CD14-positive monocyte (primary cell): ENCODE data around the gene UBXN11. TPM values are rescaled to one million over a fixed set of nuclear protein-coding genes. Genes with fewer than 3 reads are reported as not detected.
A peak's percentile ranks its signal among the peaks of the same experiment; 100 is the strongest.

Experiments used
- DNase-seq, 3 donors: peaks; one replicate each; pipeline ENCODE4 v3.0.0-alpha.2; 2011 to 2022
- H2AFZ ChIP-seq: 2 replicates; pipeline ENCODE4 v1.6.0; 2012; ENCODE audit warnings: mild to moderate bottlenecking, low read depth, low read length, inconsistent platforms; ENCODE audit not compliant: insufficient read depth, poor library complexity, severe bottlenecking
- H3K27ac ChIP-seq, 2 donors: 1 replicate in 1 of 2; 2 replicates in 1 of 2; pipeline ENCODE4 v1.5.1; 2012 to 2013; ENCODE audit warnings: low read length in 2 of 2, control low read depth in 1 of 2, inconsistent platforms in 1 of 2, low read depth in 1 of 2, mild to moderate bottlenecking in 1 of 2
- H3K27me3 ChIP-seq, 2 donors: one replicate each; pipeline versions ENCODE4 v1.6.0 to v1.6.1; 2011 to 2013; ENCODE audit warnings: low read length in 2 of 2; ENCODE audit not compliant: control insufficient read depth in 2 of 2, insufficient read depth in 2 of 2
- H3K36me3 ChIP-seq, 2 donors: replicated peaks in 1 of 2; 1 replicate in 1 of 2; 2 replicates in 1 of 2; pipeline versions ENCODE4 v1.5.1 to v1.6.1; 2012 to 2013; ENCODE audit warnings: low read length in 2 of 2, control low read depth in 1 of 2, inconsistent platforms in 1 of 2, mild to moderate bottlenecking in 1 of 2; ENCODE audit not compliant: insufficient read depth in 2 of 2, control insufficient read depth in 1 of 2
- H3K4me1 ChIP-seq, 2 donors: 1 replicate in 1 of 2; 2 replicates in 1 of 2; pipeline versions ENCODE4 v1.5.1 to v1.6.1; 2012 to 2013; ENCODE audit warnings: low read length in 2 of 2, control low read depth in 1 of 2, inconsistent platforms in 1 of 2, mild to moderate bottlenecking in 1 of 2, moderate library complexity in 1 of 2; ENCODE audit not compliant: insufficient read depth in 2 of 2, control insufficient read depth in 1 of 2
- H3K4me2 ChIP-seq: replicated peaks from 2 replicates; pipeline ENCODE3; 2012; ENCODE audit warnings: low read length, moderate library complexity, mild to moderate bottlenecking; ENCODE audit not compliant: poor library complexity, severe bottlenecking; ENCODE audit errors: extremely low read depth
- H3K4me3 ChIP-seq, 3 experiments: fragments of 200-600 bp in 1 of 3; sonication (generic) in 1 of 3; replicated peaks in 1 of 3; 1 replicate in 2 of 3; 2 replicates in 1 of 3; pipeline ENCODE4 v1.5.1; 2011 to 2013; ENCODE audit warnings: low read length in 3 of 3, mild to moderate bottlenecking in 3 of 3, control low read depth in 2 of 3, low read depth in 2 of 3, inconsistent platforms in 1 of 3, moderate library complexity in 1 of 3
- H3K79me2 ChIP-seq: 2 replicates; pipeline ENCODE4 v1.6.0; 2012; ENCODE audit warnings: mild to moderate bottlenecking, control low read depth, inconsistent platforms, low read length, moderate library complexity; ENCODE audit not compliant: insufficient read depth
- H3K9ac ChIP-seq: 2 replicates; pipeline ENCODE4 v1.6.0; 2017; ENCODE audit warnings: low read length, mild to moderate bottlenecking; ENCODE audit not compliant: insufficient read depth, poor library complexity, severe bottlenecking
- H3K9me3 ChIP-seq, 2 donors: replicated peaks in 1 of 2; 1 replicate in 1 of 2; 2 replicates in 1 of 2; pipeline versions ENCODE4 v1.5.1 to v1.6.1; 2012 to 2013; ENCODE audit warnings: low read length in 2 of 2, control low read depth in 1 of 2; ENCODE audit not compliant: control insufficient read depth in 1 of 2, insufficient read depth in 1 of 2
- H4K20me1 ChIP-seq: 2 replicates; pipeline ENCODE4 v1.6.0; 2012; ENCODE audit warnings: mild to moderate bottlenecking, low read length, control low read depth, moderate library complexity; ENCODE audit not compliant: insufficient read depth
- H3K27ac Mint-ChIP-seq, 7 donors: one replicate each; pipeline ENCODE4 v1.8.0; 2020; ENCODE audit warnings: mild to moderate bottlenecking in 7 of 7, mixed read lengths in 7 of 7, moderate library complexity in 6 of 7, inconsistent platforms in 2 of 7
- H3K27me3 Mint-ChIP-seq, 3 donors: one replicate each; pipeline ENCODE4 v1.8.0; 2021 to 2022; ENCODE audit warnings: low read depth in 3 of 3, mild to moderate bottlenecking in 3 of 3, mixed read lengths in 3 of 3, moderate library complexity in 3 of 3, inconsistent platforms in 1 of 3
- H3K36me3 Mint-ChIP-seq, 2 donors: one replicate each; pipeline ENCODE4 v1.8.0; 2020; ENCODE audit warnings: mixed read lengths in 2 of 2, inconsistent platforms in 1 of 2, mild to moderate bottlenecking in 1 of 2
- H3K4me1 Mint-ChIP-seq: one replicate; pipeline ENCODE4 v1.8.0; 2020; ENCODE audit warnings: mild to moderate bottlenecking, mixed read lengths
- H3K4me3 Mint-ChIP-seq, 2 donors: one replicate each; pipeline ENCODE4 v1.8.0; 2020; ENCODE audit warnings: mild to moderate bottlenecking in 2 of 2, mixed read lengths in 2 of 2, moderate library complexity in 1 of 2
- H3K9me3 Mint-ChIP-seq, 7 donors: one replicate each; pipeline ENCODE4 v1.8.0; 2020 to 2022; ENCODE audit warnings: mixed read lengths in 7 of 7, mild to moderate bottlenecking in 6 of 7, moderate library complexity in 6 of 7, inconsistent platforms in 2 of 7
- CTCF ChIP-seq: fragments of 200-600 bp; IDR thresholded peaks from one replicate; pipeline ENCODE4 v1.8.0; 2022; ENCODE audit warnings: antibody characterized with exemption, mild to moderate bottlenecking
- WGBS: methylation state at CpG from one replicate; pipeline ENCODE4 v1.1.5; 2013; ENCODE audit warnings: missing lambda C conversion rate; ENCODE audit not compliant: insufficient coverage; 5-methylcytosine and 5-hydroxymethylcytosine counted together
- intact Hi-C, 2 donors: fragments of 100-400 bp; cut with micrococcal nuclease; formaldehyde crosslinking; loops; one replicate each; pipeline versions ENCODE4 v1.15.0 to v1.15.1; 2023
- polyA plus RNA-seq, 3 donors: library from polyadenylated mRNA; depleted of rRNA in 1 of 3; unstranded in 2 of 3; stranded (reverse) in 1 of 3; fragments of 300-500 nt in 2 of 3; fragments of >200 nt in 1 of 3; fragmentation: Illumina TruSeq in 2 of 3; gene quantifications; 1 replicate in 2 of 3; 2 replicates in 1 of 3; pipeline ENCODE4 v1.2.3, GENCODE V29; 2012 to 2021

The UBXN11 gene
- polyA plus RNA-seq, 3 donors = 48.0 to 885 (median 52.1) TPM

GRCh38 chr1:26320896-26321295, 14.5 kb upstream of the UBXN11 start:
- peak overlapping the region; percentile 82 for H3K4me2 ChIP-seq

More at GRCh38 chr1:26320896-26321295, 14.5 kb upstream of the UBXN11 start:
- Histone ChIP-seq H3K27me3 (no peaks in the 10 kb centered on the region), H3K4me1 (peaks cover 61 to 65% of the 10 kb centered on the region in 2 donors), H4K20me1 (peaks cover 9% of the 10 kb centered on the region), H3K27ac (peak overlapping the region; percentile 7 to 92), H3K36me3 (peaks cover 9 to 40% of the 10 kb centered on the region in 2 donors), H2AFZ (peak overlapping the region; percentile 42), H3K4me3 (peak overlapping the region in 1 of 3 experiments; percentile 83), H3K79me2 (peaks cover 51% of the 10 kb centered on the region), H3K9ac (peak overlapping the region; percentile 40), H3K9me3 (no peaks in the 10 kb centered on the region)
- Mint-ChIP-seq H3K4me1 (peaks cover 69% of the 10 kb centered on the region), H3K27ac (peak overlapping the region in 6 of 7 donors; percentile 88 to 99 (median 96)), H3K27me3 (peaks cover 0 to 2% (median 1%) of the 10 kb centered on the region in 3 donors), H3K36me3 (peaks cover 44 to 46% of the 10 kb centered on the region in 2 donors), H3K9me3 (no peaks in the 10 kb centered on the region), H3K4me3 (peak overlapping the region; percentile 83 to 90)
- WGBS = no CpG with 5 or more reads among the region's 2 CpGs
- intact Hi-C loops = loop anchor here (1.0 to 5.0 kb wide), 7 partner anchors 14 to 214 kb away; partner anchors contain the start of genes C1orf232 (in 2 of the 2), ZNF593 (in 2 of the 2) and UBXN11 (in 1 of the 2)
- DNase-seq = no peak
- no peak for TF ChIP-seq CTCF
